Neuronal stem cell (in vitro differentiated cells): ENCODE results near the gene MITF.

Experiments used
- DNase-seq: peaks from one replicate; pipeline ENCODE4 v3.0.0-alpha.2; 2013; ENCODE audit warnings: low spot score
- H2AFZ ChIP-seq: one replicate; pipeline ENCODE4 v1.6.1; 2013; ENCODE audit warnings: mild to moderate bottlenecking, low read length, inconsistent platforms
- H2AK5ac ChIP-seq: 2 replicates; pipeline ENCODE4 v1.6.1; 2013; ENCODE audit warnings: low read depth, mild to moderate bottlenecking, inconsistent platforms, low read length, moderate library complexity, mixed read lengths
- H2BK120ac ChIP-seq: 2 replicates; pipeline ENCODE4 v1.6.1; 2013; ENCODE audit warnings: low read depth, mild to moderate bottlenecking, inconsistent platforms, low read length, moderate library complexity, mixed read lengths
- H2BK12ac ChIP-seq: one replicate; pipeline ENCODE4 v1.6.1; 2013; ENCODE audit warnings: low read length, inconsistent platforms
- H2BK15ac ChIP-seq: 2 replicates; pipeline ENCODE4 v1.6.1; 2013; ENCODE audit warnings: mild to moderate bottlenecking, low read length, inconsistent platforms, mixed read lengths
- H2BK5ac ChIP-seq: one replicate; pipeline ENCODE4 v1.6.1; 2013; ENCODE audit warnings: inconsistent platforms, mild to moderate bottlenecking, low read length, moderate library complexity
- H3K14ac ChIP-seq: one replicate; pipeline ENCODE4 v1.6.1; 2013; ENCODE audit warnings: low read length, inconsistent platforms
- H3K18ac ChIP-seq: 2 replicates; pipeline ENCODE4 v1.6.1; 2013; ENCODE audit warnings: low read length, inconsistent platforms
- H3K23ac ChIP-seq: 2 replicates; pipeline ENCODE4 v1.6.1; 2013; ENCODE audit warnings: low read depth, mild to moderate bottlenecking, mixed read lengths, low read length, inconsistent platforms; ENCODE audit not compliant: poor library complexity
- H3K27ac ChIP-seq: replicated peaks from 3 replicates; pipeline ENCODE4 v1.5.1; 2013; ENCODE audit warnings: low read length, inconsistent platforms
- H3K27me3 ChIP-seq, 3 experiments: 2 replicates each; pipeline ENCODE4 v1.6.1; 2013; ENCODE audit warnings: low read length in 3 of 3, mild to moderate bottlenecking in 2 of 3, inconsistent platforms in 1 of 3, low read depth in 1 of 3, mixed read lengths in 1 of 3, moderate library complexity in 1 of 3; ENCODE audit not compliant: control insufficient read depth in 3 of 3, insufficient read depth in 3 of 3
- H3K36me3 ChIP-seq, 2 donors: replicated peaks in 1 of 2; 2 replicates each; pipeline ENCODE4 v1.6.1; 2013; ENCODE audit warnings: low read length in 2 of 2; ENCODE audit not compliant: control insufficient read depth in 2 of 2, insufficient read depth in 2 of 2
- H3K4ac ChIP-seq: 2 replicates; pipeline ENCODE4 v1.6.1; 2013; ENCODE audit warnings: inconsistent platforms, mild to moderate bottlenecking, low read length, moderate library complexity
- H3K4me1 ChIP-seq, 2 donors: 1 replicate in 1 of 2; 2 replicates in 1 of 2; pipeline ENCODE4 v1.6.1; 2013; ENCODE audit warnings: low read length in 2 of 2, low read depth in 1 of 2; ENCODE audit not compliant: control insufficient read depth in 2 of 2, insufficient read depth in 1 of 2
- H3K4me2 ChIP-seq: one replicate; pipeline ENCODE4 v1.6.1; 2013; ENCODE audit warnings: mild to moderate bottlenecking, low read length, inconsistent platforms; ENCODE audit not compliant: insufficient read depth, poor library complexity, severe bottlenecking
- H3K4me3 ChIP-seq, 2 donors: 2 replicates each; pipeline ENCODE4 v1.5.1; 2013; ENCODE audit warnings: low read length in 2 of 2, mild to moderate bottlenecking in 2 of 2, inconsistent platforms in 1 of 2, moderate library complexity in 1 of 2
- H3K79me1 ChIP-seq: one replicate; pipeline ENCODE4 v1.6.1; 2013; ENCODE audit warnings: low read depth, mild to moderate bottlenecking, inconsistent platforms, low read length, moderate library complexity
- H3K9ac ChIP-seq: one replicate; pipeline ENCODE4 v1.6.1; 2013; ENCODE audit warnings: mild to moderate bottlenecking, low read depth, low read length, inconsistent platforms; ENCODE audit not compliant: poor library complexity
- H3K9me3 ChIP-seq, 2 donors: replicated peaks in 1 of 2; 2 replicates each; pipeline versions ENCODE3 to v1.6.1; 2013; ENCODE audit warnings: low read length in 2 of 2, mild to moderate bottlenecking in 2 of 2, inconsistent platforms in 1 of 2, low read depth in 1 of 2, mixed read lengths in 1 of 2, moderate library complexity in 1 of 2; ENCODE audit not compliant: control insufficient read depth in 2 of 2, insufficient read depth in 1 of 2
- H4K8ac ChIP-seq: one replicate; pipeline ENCODE4 v1.6.1; 2013; ENCODE audit warnings: low read depth, mild to moderate bottlenecking, inconsistent platforms, low read length, moderate library complexity
- H4K91ac ChIP-seq: one replicate; pipeline ENCODE4 v1.6.1; 2013; ENCODE audit warnings: low read length, low read depth, mild to moderate bottlenecking, inconsistent platforms; ENCODE audit not compliant: poor library complexity
- WGBS, 2 donors: extraction: QIAGEN DNeasy Blood & Tissue Kit; methylation state at CpG; one replicate each; pipeline ENCODE4 v1.1.7; 2013; ENCODE audit warnings: missing lambda C conversion rate in 2 of 2, mixed read lengths in 1 of 2; ENCODE audit not compliant: insufficient read length in 2 of 2, insufficient replicate concordance in 1 of 2; ENCODE audit errors: extremely low coverage in 2 of 2; 5-methylcytosine and 5-hydroxymethylcytosine counted together

The MITF gene

DNA sequence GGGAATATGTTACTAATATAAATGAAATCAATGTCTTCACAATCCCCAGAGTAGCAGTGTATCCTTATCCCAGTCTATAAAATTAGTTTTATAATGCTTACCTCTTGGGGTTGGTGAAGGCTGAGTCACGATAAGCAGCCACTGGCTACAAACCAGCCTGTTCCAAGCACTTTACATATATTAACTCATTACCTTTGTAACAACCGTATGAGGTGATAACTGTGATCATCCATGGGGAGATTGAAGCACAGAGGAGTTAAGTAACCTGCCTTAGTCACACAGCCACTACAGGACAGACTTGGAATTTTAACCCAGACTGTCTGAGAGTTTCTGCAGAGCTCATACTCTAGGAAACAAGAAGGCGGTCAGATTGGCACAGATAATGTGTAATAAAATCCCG, 43.3 kb upstream of the MITF start:
- no peak overlapping the region for H3K4ac ChIP-seq
- WGBS, 2 donors = no CpG with 5 or more reads among the region's 4 CpGs
- H3K23ac ChIP-seq = no peak overlapping the region
- H3K9me3 ChIP-seq = peaks cover 0 to 2% of the 10 kb centered on the region in 2 donors
- no peak overlapping the region for H3K4me3 ChIP-seq
- H2BK120ac ChIP-seq = no peak overlapping the region
- H3K4me2 ChIP-seq = no peak overlapping the region
- no peaks in the 10 kb centered on the region for H3K79me1 ChIP-seq
- no peaks in the 10 kb centered on the region for H3K27me3 ChIP-seq
- H2AK5ac ChIP-seq = no peak overlapping the region
- H3K36me3 ChIP-seq = no peaks in the 10 kb centered on the region
- H4K91ac ChIP-seq = no peak overlapping the region
- DNase-seq = no peak
- no peak overlapping the region for H2AFZ ChIP-seq
- H2BK12ac ChIP-seq = no peak overlapping the region
- H2BK15ac ChIP-seq = no peak overlapping the region
- H3K4me1 ChIP-seq = no peaks in the 10 kb centered on the region
- H3K9ac ChIP-seq = no peak overlapping the region
- H3K27ac ChIP-seq = no peak overlapping the region
- no peak overlapping the region for H4K8ac ChIP-seq
- H3K18ac ChIP-seq = no peak overlapping the region
- H2BK5ac ChIP-seq = no peak overlapping the region
- no peak overlapping the region for H3K14ac ChIP-seq

GRCh38 chr3:69696367-69696766, 42.9 kb upstream of the MITF start:
- Histone ChIP-seq H4K8ac (no peak overlapping the region), H3K4ac (no peak overlapping the region), H3K18ac (no peak overlapping the region), H4K91ac (no peak overlapping the region), H2BK5ac (no peak overlapping the region), H3K9ac (no peak overlapping the region), H2AFZ (no peak overlapping the region), H3K27me3 (no peaks in the 10 kb centered on the region), H2BK15ac (no peak overlapping the region), H3K36me3 (no peaks in the 10 kb centered on the region), H3K4me3 (no peak overlapping the region), H3K79me1 (no peaks in the 10 kb centered on the region), H3K14ac (no peak overlapping the region), H2BK12ac (no peak overlapping the region), H3K4me1 (no peaks in the 10 kb centered on the region), H3K9me3 (peaks cover 0 to 2% of the 10 kb centered on the region in 2 donors), H3K27ac (no peak overlapping the region), H2BK120ac (no peak overlapping the region), H3K23ac (no peak overlapping the region), H3K4me2 (no peak overlapping the region), H2AK5ac (no peak overlapping the region)
- no CpG with 5 or more reads among the region's 1 CpG for WGBS, 2 donors
- DNase-seq = no peak

- no peak overlapping the region for H2BK120ac ChIP-seq
- no peaks in the 10 kb centered on the region for H3K27me3 ChIP-seq
- H3K9me3 ChIP-seq = peaks cover 0 to 2% of the 10 kb centered on the region in 2 donors
- H2BK5ac ChIP-seq = no peak overlapping the region
- H2BK12ac ChIP-seq = no peak overlapping the region
- no peak for DNase-seq
- H3K4ac ChIP-seq = no peak overlapping the region
- no peak overlapping the region for H4K91ac ChIP-seq
- WGBS, 2 donors = no CpG with 5 or more reads among the region's 5 CpGs
- no peak overlapping the region for H2BK15ac ChIP-seq
- no peaks in the 10 kb centered on the region for H3K4me1 ChIP-seq
- no peaks in the 10 kb centered on the region for H3K36me3 ChIP-seq
- H3K9ac ChIP-seq = no peak overlapping the region
- H2AK5ac ChIP-seq = no peak overlapping the region
- H4K8ac ChIP-seq = no peak overlapping the region
- no peak overlapping the region for H3K18ac ChIP-seq
- no peak overlapping the region for H3K23ac ChIP-seq
- no peak overlapping the region for H3K27ac ChIP-seq
- no peak overlapping the region for H3K14ac ChIP-seq
- no peaks in the 10 kb centered on the region for H3K79me1 ChIP-seq
- H3K4me2 ChIP-seq = no peak overlapping the region
- no peak overlapping the region for H3K4me3 ChIP-seq
- H2AFZ ChIP-seq = no peak overlapping the region
Observed at GRCh38 chr3:69697381-69697780, 41.9 kb upstream of the MITF start.

GRCh38 chr3:69698728-69699127, 40.5 kb upstream of the MITF start:
- Histone ChIP-seq H2BK15ac (no peak overlapping the region), H3K79me1 (no peaks in the 10 kb centered on the region), H3K4me1 (no peaks in the 10 kb centered on the region), H2BK12ac (no peak overlapping the region), H2AK5ac (no peak overlapping the region), H3K9me3 (peaks cover 0 to 2% of the 10 kb centered on the region in 2 donors), H3K36me3 (no peaks in the 10 kb centered on the region), H2AFZ (no peak overlapping the region), H3K23ac (no peak overlapping the region), H3K27me3 (no peaks in the 10 kb centered on the region), H3K4me3 (no peak overlapping the region), H4K8ac (no peak overlapping the region), H4K91ac (no peak overlapping the region), H3K14ac (no peak overlapping the region), H2BK120ac (no peak overlapping the region), H3K27ac (no peak overlapping the region), H2BK5ac (no peak overlapping the region), H3K4me2 (no peak overlapping the region), H3K4ac (no peak overlapping the region), H3K9ac (no peak overlapping the region), H3K18ac (no peak overlapping the region)
- no peak for DNase-seq
- WGBS, 2 donors = no CpG with 5 or more reads among the region's 2 CpGs
